Omental fat pad (tissue), 4 donors: ENCODE measurements around the gene DPPA5. TPM values are rescaled to one million over a fixed set of nuclear protein-coding genes. Genes with fewer than 3 reads are reported as not detected.
"Not testable (repeated sequence)": the region's sequence is repeated elsewhere in the genome, so short reads cannot be mapped to it uniquely, and the experiment has no call there.

Source experiments
- ATAC-seq: fragments of 150-250 bp; one replicate; pipeline ENCODE4 v1.9.1; 2016; ENCODE audit warnings: mild to moderate bottlenecking, moderate library complexity; ENCODE audit not compliant: low FRiP score
- DNase-seq: peaks from one replicate; pipeline ENCODE4 v3.0.0-alpha.2; 2019; ENCODE audit warnings: low spot score
- total RNA-seq, 4 donors: library from RNA; depleted of rRNA; stranded (reverse); fragments of >200 nt; gene quantifications; one replicate each; pipeline ENCODE4 v1.1.0, GENCODE V29; 2016
- TF ChIP-seq, protein P1 (sequence below), 3 donors: fragments of 450-650 bp; IDR thresholded peaks; one replicate each; pipeline ENCODE4 v1.5.1; 2016 to 2017; ENCODE audit warnings: antibody characterized with exemption in 3 of 3, mild to moderate bottlenecking in 3 of 3, moderate library complexity in 2 of 3

Gene DPPA5
- total RNA-seq, 4 donors from 2014 or later = not detected

DNA sequence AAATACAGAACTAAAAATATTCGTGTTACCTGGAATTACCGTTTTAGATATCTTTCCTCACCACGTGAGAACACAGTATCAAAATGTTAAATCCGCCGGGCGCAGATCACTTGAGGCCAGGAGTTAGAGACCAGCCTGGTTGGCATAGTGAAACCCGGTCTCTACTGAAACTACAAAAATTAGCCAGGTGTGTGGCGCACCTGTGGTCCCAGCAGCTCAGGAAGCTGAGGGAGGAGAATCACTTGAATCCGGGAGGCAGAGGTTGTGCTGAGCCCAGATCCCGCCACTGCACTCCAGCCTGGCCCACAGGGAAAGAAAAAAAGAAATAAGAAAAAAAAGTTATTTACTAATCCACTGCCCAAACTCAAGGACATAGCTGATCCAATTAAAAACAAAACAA is 35.8 kb upstream of the DPPA5 start:
- DNase-seq (no peak), ATAC-seq (no peak)
- TF ChIP-seq, protein P1, sequence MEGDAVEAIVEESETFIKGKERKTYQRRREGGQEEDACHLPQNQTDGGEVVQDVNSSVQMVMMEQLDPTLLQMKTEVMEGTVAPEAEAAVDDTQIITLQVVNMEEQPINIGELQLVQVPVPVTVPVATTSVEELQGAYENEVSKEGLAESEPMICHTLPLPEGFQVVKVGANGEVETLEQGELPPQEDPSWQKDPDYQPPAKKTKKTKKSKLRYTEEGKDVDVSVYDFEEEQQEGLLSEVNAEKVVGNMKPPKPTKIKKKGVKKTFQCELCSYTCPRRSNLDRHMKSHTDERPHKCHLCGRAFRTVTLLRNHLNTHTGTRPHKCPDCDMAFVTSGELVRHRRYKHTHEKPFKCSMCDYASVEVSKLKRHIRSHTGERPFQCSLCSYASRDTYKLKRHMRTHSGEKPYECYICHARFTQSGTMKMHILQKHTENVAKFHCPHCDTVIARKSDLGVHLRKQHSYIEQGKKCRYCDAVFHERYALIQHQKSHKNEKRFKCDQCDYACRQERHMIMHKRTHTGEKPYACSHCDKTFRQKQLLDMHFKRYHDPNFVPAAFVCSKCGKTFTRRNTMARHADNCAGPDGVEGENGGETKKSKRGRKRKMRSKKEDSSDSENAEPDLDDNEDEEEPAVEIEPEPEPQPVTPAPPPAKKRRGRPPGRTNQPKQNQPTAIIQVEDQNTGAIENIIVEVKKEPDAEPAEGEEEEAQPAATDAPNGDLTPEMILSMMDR (IDR thresholded peaks at IDR 0.05) = no peak

DNA sequence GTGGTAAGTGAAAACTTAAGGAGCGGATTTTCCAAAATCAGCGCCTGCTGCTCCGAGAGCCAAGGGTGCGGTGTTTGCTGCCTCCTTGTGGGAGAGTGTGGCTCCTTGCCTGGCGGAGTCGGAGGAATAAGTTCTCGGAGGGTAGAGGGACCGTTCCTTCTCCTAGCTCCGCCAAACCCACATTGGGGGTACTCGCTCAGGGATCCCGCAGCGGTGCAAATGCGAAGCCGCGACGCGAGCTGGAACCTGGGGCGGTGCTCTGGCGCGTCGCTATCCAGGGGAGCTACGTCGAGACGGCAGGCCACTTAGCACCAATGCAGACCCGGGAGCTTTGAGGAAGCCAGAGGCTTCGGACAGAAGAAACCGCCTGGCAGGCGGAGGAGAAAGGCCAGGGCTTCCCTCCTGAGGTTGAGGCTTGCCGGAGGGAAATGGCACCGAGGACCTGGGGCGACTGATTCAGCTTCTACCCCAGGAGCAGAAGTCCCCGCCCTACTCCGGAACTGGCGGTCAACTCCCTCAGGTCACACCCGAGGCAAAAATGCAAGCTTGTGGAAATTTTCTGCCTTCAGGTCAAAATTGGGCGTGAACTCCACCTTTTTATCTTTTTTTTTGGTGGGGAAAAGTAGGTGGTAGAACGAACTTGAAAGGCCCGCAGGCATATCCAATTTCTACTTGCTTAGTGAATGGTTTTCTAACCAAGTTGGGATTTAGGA is 34.9 kb upstream of the DPPA5 start:
- DNase-seq = no peak
- peak; percentile 91 for ATAC-seq
- TF ChIP-seq, protein P1 (IDR thresholded peaks at IDR 0.05) = peak in 1 of 3 donors; percentile 22

DNA sequence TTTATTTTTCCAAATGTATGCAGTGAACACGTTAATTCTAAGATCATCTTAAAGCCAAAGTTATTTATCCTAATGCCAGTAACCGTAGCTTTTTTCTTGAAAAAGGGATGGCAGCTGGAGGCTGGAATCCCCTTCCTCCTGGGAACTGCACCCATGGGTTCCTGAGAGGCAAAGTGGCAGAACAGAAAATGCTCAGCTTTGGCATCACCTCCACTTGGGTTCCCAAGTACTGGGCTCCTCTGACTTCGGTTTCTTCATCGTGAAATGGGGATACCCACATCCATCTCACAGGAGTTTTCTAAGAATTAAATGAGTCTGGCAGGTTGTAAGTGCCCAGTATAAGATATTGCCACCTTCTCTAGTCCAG is 34.3 kb upstream of the DPPA5 start:
- no peak for DNase-seq
- no peak for ATAC-seq
- TF ChIP-seq, protein P1 (IDR thresholded peaks at IDR 0.05) = no peak

DNA sequence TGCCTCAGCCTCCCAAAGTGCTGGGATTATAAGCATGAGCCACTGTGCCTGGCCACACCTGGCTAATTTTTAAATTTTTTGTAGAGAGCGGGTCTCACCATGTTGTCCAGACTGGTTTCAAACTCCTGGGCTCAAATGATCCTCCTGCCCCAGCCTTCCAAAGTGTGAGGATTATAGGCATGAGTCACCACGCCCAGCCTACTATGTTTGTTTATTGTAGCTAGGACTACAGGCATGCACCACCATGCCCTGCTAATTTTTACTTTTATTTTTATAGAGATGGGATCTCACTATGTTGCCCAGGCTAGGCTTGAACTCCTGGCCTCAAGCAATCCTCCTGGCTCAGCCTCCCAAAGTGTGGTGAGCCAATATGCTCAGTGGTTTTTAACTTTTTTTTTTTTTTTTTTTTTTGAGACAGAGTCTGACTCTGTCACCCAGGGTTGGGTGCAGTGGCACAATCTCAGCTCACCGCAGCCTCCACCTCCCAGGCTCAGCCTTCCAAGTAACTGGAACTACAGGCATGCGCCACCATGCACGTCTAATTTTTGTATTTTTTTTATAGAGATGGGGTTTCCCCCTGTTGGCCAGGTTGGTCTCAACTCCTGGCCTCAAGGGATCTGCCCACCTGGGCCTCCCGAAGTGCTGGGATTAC is 28.5 kb upstream of the DPPA5 start:
- DNase-seq (no peak), ATAC-seq (no peak)
- TF ChIP-seq, protein P1 (IDR thresholded peaks at IDR 0.05) = no peak

DNA sequence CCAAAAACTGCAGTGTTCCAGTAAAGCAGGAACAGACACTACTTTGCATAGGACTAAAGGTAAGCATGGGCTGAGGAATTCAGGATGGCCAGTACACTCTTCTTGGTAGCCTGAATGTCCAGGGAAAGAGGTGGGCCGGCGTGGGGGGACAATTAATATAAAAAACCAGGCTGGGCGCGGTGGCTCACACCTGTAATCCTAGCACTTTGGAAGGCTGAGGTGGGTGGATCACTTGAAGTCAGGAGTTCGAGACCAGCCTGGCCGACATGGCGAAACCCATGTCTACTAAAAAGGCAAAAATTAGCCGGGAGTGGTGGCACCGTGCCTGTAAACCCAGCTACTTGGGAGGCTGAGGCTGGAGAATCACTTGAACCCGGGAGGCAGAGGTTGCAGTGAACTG is 27.5 kb upstream of the DPPA5 start:
- not testable (repeated sequence) for DNase-seq, ATAC-seq

DNA sequence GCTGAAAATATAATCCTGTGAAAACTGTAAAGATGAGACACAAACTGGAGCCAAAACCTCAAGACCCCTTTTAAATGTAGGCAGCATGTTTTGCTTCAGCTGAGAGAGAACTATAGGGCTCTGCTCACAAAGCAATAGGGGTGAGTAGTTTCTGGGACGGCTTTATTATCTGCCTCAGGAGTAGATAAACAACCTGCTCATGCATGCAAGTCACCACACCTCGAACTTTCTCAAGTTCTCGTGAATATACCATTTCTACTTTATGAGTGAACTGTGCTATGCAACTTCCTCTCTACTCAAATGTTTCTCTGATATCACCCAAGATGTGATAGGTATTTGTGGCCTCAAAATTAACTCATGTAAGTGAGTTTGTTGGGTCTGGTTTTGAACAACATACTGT is 23.1 kb upstream of the DPPA5 start:
- ATAC-seq = no peak
- TF ChIP-seq, protein P1 (IDR thresholded peaks at IDR 0.05) = no peak
- no peak for DNase-seq

DNA sequence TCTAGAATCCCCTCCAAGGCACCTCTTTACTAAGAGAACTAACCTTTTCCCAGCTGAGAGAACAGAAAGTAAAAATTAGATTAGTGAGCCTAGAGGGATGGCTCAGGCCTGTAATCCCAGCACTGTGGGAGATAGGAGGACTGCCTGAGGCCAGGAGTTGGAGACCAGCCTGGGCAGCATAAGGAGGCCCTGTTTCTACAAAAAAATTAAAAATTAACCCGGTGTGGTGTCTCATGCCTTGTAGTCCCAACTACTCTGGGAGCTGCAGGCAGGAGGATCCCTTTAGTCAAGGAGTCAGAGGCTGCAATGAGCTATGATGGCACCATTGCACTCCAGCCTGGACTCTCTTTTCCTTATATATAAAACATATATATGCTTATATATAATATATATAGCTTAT is 21.1 kb upstream of the DPPA5 start:
- no peak for DNase-seq
- TF ChIP-seq, protein P1 (IDR thresholded peaks at IDR 0.05) = no peak
- no peak for ATAC-seq
